ENCODE measurements around the gene IL1RN. TPM values are rescaled to one million over a fixed set of nuclear protein-coding genes. Genes with fewer than 3 reads are reported as not detected.
"Not testable (repeated sequence)": the region's sequence is repeated elsewhere in the genome, so short reads cannot be mapped to it uniquely, and the experiment has no call there.

Gene IL1RN, protein sequence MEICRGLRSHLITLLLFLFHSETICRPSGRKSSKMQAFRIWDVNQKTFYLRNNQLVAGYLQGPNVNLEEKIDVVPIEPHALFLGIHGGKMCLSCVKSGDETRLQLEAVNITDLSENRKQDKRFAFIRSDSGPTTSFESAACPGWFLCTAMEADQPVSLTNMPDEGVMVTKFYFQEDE
- 10 to 100 TPM in 2 of 3 donors, under 1 TPM in 1; 0.86 to 21.7 (median 11.6) TPM for polyA plus RNA-seq

GRCh38 chr2:113126845-113127645, at the start of gene IL1RN:
TSS of gene IL1RN (plus strand) at chr2:113127598. CDS start at chr2:113127625, 27 bp downstream.
- WGBS, 3 donors = 57 to 69% (median 67%) methylated on average over 16 of the region's 16 CpGs
- H3K27ac ChIP-seq (ENCODE audit: low read depth, low read length) = no peak within 1 kb of the TSS

DNA sequence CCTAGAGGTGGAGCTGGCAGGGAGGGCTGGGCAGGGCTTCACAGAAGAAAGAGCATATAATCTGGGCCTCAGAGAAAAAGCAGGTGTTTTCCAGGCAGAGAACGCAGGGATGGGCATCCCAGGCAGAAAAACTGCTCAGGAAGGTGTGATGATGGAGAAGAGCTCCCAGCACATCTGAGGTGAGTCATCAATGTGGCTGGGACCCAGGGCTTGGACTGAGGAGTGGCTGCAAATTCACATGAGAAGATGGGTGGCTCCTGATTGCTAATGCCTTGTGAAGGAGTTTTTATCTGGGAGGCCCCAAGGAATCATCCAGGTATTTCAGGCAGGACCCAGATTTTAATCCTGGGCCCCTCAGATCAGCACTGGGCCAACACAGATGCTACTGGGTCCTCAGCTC, 49.5 kb upstream of the IL1RN start:
- 76 to 96% (median 78%) methylated on average over 1 of the region's 1 CpG for WGBS, 3 donors
- H3K27ac ChIP-seq (ENCODE audit: low read depth, low read length) = no peak overlapping the region

DNA sequence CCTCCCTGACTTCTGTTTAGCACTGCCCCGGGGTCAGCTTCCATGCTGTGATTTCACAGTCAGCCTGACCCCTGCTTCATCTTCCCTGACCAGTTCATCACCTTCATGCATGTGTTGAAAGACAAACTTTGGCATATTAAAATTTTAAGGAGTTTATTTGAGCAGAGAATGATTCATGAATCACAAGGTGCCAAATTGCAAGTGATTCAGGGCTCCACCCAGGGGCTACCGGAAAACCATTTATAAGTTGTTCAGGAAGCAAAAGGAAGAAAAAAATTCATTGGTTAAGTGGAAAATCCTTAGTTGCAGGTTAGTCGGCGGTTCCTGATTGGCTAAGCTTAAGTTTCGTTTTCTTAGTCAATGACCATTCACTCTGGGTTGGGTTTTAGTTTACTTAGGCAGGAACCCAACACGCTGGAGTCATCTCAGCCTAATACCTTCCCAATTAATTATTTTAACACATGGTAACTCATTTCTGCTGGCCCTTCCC, 49.0 kb upstream of the IL1RN start:
- H3K27ac ChIP-seq (ENCODE audit: low read depth, low read length) = no peak overlapping the region
- 49 to 68% (median 49%) methylated on average over 6 of the region's 6 CpGs for WGBS, 3 donors

DNA sequence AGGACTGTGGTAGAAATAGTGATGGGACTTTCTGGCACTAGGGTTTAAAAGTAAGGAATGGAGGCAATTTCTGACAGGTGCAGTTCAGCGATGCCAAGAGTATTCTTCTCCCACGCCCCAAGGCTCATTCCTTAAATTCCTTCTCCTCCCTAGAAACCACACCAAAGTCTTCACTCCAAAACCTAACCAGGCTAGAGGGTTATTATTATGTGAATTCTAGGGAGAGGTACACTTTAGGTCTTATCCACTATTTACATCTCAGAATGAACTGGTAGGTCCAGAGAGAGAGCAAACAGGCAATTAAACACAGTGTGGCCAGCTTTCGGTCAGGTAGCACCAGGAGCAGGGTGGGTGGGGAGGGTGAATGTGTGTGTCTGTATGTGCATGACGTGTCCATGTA, 48.3 kb upstream of the IL1RN start:
- 65 to 86% (median 68%) methylated on average over 4 of the region's 4 CpGs for WGBS, 3 donors
- no peak overlapping the region for H3K27ac ChIP-seq (ENCODE audit: low read depth, low read length)

- no peak overlapping the region for H3K27ac ChIP-seq (ENCODE audit: low read depth, low read length)
- 36 to 57% (median 41%) methylated on average over 9 of the region's 9 CpGs for WGBS, 3 donors
These were observed 47.3 kb upstream of the IL1RN start for GRCh38 chr2:113080134-113080533.

DNA sequence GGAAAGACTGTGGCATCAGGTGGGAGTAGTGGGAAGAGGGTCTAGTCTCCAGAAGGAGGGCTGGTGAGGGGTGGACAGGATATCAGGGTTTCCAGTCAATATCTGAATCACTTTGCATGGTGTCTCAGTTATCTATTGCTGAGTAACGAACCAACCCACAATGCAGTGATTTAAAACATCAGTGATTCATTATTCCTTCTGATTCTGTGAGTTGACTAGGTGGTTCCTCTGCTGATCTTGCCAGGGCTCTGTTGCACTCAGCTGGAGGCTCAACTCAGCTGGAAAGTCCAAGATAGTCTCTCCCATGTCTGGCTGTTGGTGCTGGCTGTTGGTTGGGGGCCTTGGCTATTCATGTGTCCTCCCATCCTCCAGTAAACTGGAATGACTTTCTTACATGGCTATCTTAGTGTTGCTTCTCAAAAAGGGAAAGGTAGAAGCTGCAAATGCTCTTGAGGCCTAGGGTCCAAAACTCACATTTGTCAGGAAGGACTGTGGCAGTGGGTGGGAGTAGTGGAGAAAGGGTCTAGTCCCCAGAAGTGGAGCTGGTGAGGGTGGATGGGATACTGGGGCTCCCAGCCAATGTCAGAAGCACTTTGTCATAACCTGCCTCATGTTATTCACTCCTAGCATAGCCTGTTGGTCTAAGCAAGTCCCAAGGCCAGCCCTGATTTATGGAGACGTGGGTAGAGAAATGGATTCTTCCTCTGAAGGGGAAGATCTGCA, 45.7 kb upstream of the IL1RN start:
- 69 to 79% (median 71%) methylated on average over 2 of the region's 2 CpGs for WGBS, 3 donors
- no peak overlapping the region for H3K27ac ChIP-seq (ENCODE audit: low read depth, low read length)

DNA sequence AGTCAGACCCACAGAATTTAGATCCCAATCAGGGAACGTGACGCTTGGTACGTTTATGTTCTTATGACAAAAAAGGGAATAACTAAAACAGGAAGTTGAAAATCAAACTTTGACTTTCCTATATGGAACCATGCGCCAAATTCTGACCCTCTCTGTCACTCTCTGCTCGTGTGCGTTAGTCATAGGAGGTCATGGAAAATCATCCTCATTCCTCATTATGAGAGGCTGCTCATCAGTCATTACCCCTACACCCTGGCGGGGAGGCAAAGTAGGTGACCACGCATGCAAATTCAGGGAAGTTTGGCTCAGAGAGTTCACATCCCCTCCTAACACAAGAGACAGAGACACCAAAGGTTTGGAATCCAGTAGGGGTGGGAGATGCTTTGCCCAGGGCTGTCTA, 44.1 kb upstream of the IL1RN start:
- WGBS, 3 donors = 50 to 78% (median 54%) methylated on average over 8 of the region's 8 CpGs
- H3K27ac ChIP-seq (ENCODE audit: low read depth, low read length) = no peak overlapping the region

- H3K27ac ChIP-seq (ENCODE audit: low read depth, low read length) = no peak overlapping the region
- WGBS, 3 donors = 40 to 51% (median 41%) methylated on average over 5 of the region's 5 CpGs
These were observed 43.0 kb upstream of the IL1RN start for GRCh38 chr2:113084249-113085000.

- WGBS, 3 donors = 71 to 77% (median 74%) methylated on average over 2 of the region's 2 CpGs
- no peak overlapping the region for H3K27ac ChIP-seq (ENCODE audit: low read depth, low read length)
These were observed 41.9 kb upstream of the IL1RN start for GRCh38 chr2:113085542-113085941.

DNA sequence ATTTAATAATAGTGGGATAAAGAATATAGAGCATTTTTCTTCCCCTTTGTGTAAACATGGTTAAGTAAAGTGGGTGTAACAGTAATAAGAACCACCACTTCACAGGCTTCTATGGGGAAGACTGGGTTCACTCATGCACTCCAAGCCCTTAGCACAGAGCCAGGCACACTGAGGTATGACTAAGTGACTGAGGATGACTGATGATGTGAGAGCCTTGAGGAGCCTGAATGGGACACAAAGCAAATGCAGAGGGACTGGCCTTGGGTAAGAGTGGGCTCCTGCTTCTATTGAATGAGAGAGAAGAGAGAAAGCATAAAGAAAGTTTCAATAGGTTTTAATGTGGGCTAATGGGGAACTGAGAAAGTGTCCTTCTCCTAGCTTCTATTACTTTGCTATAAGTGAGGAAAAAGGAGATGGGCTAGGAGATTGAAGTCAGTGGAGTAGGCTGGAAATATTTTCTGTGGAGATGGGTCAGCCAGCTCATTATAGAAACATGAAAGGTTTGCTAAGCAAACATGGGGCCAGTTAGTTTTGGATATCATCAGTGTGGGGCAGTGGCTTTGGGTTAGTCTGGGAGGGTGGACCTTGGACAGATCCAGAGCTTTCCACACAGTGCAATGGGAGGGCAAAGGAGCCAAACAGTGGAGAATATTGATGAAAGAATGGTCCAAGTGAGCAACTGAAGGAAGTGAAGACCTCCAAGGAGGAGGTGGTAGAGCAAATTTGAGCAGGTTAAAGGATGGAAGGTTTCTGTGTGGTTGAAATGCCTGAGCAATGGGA, 39.0 kb upstream of the IL1RN start:
- H3K27ac ChIP-seq (ENCODE audit: low read depth, low read length) = no peak overlapping the region

DNA sequence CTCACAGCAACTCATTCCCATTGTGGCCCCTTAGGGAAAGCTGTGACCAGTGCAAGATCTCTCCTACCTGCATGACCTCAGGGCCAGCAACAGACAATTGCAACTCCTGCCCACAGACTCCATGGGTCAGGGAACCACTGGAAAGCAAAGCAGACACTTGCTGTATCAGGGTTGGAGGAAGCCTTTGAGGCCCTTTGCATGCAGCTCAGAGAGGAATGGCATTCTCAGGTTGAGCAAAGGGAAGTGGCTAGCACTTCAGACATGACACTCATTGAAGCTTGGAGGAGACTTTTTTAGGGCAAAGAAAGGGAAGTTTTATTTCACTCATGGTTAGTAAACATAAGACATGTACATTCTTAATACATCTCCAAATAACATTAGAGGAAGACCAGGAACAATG, 37.5 kb upstream of the IL1RN start:
- no peak overlapping the region for H3K27ac ChIP-seq (ENCODE audit: low read depth, low read length)

GRCh38 chr2:113091231-113091896, 36.0 kb upstream of the IL1RN start:
- WGBS, 3 donors = 64 to 82% (median 73%) methylated on average over 4 of the region's 4 CpGs
- H3K27ac ChIP-seq (ENCODE audit: low read depth, low read length) = no peak overlapping the region

- WGBS, 3 donors = 80 to 86% (median 86%) methylated on average over 5 of the region's 5 CpGs
- H3K27ac ChIP-seq (ENCODE audit: low read depth, low read length) = no peak overlapping the region
These were observed 34.4 kb upstream of the IL1RN start for GRCh38 chr2:113092864-113093612.

GRCh38 chr2:113093613-113093977, 33.8 kb upstream of the IL1RN start:
- no peak overlapping the region for H3K27ac ChIP-seq (ENCODE audit: low read depth, low read length)
- WGBS, 3 donors = 40 to 59% (median 57%) methylated on average over 2 of the region's 2 CpGs

- 85 to 95% (median 94%) methylated on average over 8 to 14 of the region's 14 CpGs for WGBS, 3 donors
- not testable (repeated sequence) for H3K27ac ChIP-seq (ENCODE audit: low read depth, low read length)
These were observed 31.1 kb upstream of the IL1RN start for GRCh38 chr2:113096306-113096705.

DNA sequence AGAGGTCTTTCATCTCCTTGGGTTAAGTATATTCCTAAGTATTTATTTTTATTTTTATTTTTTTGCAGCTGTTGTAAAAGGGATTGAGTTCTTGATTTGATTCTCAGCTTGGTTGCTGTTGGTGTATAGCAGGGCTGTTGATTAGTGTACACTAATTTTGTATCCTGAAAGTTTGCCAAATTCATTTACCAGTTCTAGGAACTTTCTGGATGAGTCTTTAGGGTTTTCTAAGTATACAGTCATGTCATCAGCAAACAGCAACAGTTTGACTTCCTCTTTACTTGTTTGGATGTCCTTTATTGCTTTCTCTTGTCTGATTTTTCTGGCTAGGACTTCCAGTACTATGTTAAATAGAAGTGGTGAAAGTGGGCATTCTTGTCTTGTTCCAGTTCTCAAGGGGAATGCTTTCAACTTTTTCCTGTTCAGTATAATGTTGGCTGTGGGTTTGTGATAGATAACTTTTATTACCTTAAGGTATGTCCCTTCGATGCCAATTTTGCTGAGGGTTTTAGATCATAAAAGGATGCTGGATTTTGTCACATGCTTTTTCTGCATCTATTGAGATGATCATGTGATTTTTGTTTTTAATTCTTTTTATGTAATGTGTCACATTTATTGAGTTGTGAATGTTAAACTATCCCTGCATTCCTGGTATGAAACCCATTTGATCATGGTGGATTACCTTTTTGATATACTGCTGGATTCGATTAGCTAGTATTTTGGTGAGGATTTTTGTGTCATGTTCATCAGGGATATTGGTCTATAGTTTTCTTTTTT, 30.4 kb upstream of the IL1RN start:
- H3K27ac ChIP-seq (ENCODE audit: low read depth, low read length) = not testable (repeated sequence)
- WGBS, 3 donors = 46 to 94% (median 79%) methylated on average over 2 of the region's 2 CpGs

Measured in adipose tissue (tissue), 3 donors.